Midbrain (tissue), 1 donor: ENCODE data around the gene PHF3.
A peak's percentile ranks its signal among the peaks of the same experiment; 100 is the strongest.

Source experiments
- DNase-seq: peaks from one replicate; lab custom pipeline; 2025; lab: John Stamatoyannopoulos, UW

Gene PHF3

GRCh38 chr6:63635588-63636517 is at the start of gene PHF3:
Gene PHF3 (plus strand): TSS chr6:63635802. CDS start chr6:63646552, 10,750 bp downstream.
- peak; percentile 91 for DNase-seq

GRCh38 chr6:63589952-63590411 is 45.6 kb upstream of the PHF3 start:
- DNase-seq, result no peak

- DNase-seq, result no peak
These were observed 42.7 kb upstream of the PHF3 start for GRCh38 chr6:63592886-63593285.

GRCh38 chr6:63597141-63598048 is 38.2 kb upstream of the PHF3 start:
- no peak for DNase-seq

- DNase-seq, result peak; percentile 81
These were observed 37.3 kb upstream of the PHF3 start for GRCh38 chr6:63598049-63599036.

- no peak for DNase-seq
These were observed 36.4 kb upstream of the PHF3 start for GRCh38 chr6:63599243-63599642.

GRCh38 chr6:63600136-63600535 is 35.5 kb upstream of the PHF3 start:
- DNase-seq, result no peak

- no peak for DNase-seq
These were observed 26.4 kb upstream of the PHF3 start for GRCh38 chr6:63609231-63609630.

- no peak for DNase-seq
These were observed 24.7 kb upstream of the PHF3 start for GRCh38 chr6:63610944-63611343.

GRCh38 chr6:63611560-63611959 is 24.0 kb upstream of the PHF3 start:
- no peak for DNase-seq

- no peak for DNase-seq
These were observed 20.0 kb upstream of the PHF3 start for GRCh38 chr6:63615590-63615989.

- DNase-seq, result no peak
These were observed 11.5 kb upstream of the PHF3 start for GRCh38 chr6:63624091-63624490.

GRCh38 chr6:63630466-63630865 is 5.1 kb upstream of the PHF3 start:
- DNase-seq, result no peak

- no peak for DNase-seq
These were observed 972 bp upstream of the PHF3 start for GRCh38 chr6:63634630-63635029.

- DNase-seq, result peak; percentile 60
These were observed 401 bp upstream of the PHF3 start for GRCh38 chr6:63635215-63635587.

GRCh38 chr6:63636518-63637021 is 968 bp downstream of the PHF3 start:
- peak; percentile 53 for DNase-seq

- no peak for DNase-seq
These were observed 2.4 kb downstream of the PHF3 start for GRCh38 chr6:63637865-63638445.

- DNase-seq, result no peak
These were observed 4.5 kb downstream of the PHF3 start for GRCh38 chr6:63640062-63640461.

- DNase-seq, result no peak
These were observed 8.3 kb downstream of the PHF3 start for GRCh38 chr6:63643862-63644261.

GRCh38 chr6:63644668-63645326 is 9.2 kb downstream of the PHF3 start:
- DNase-seq, result no peak
